Keratinocyte (primary cell): ENCODE data around the gene ARRDC2.

Experiments used
- EZH2 ChIP-seq: IDR thresholded peaks from one replicate; pipeline ENCODE4 v1.6.1; 2012; ENCODE audit warnings: inconsistent platforms, mild to moderate bottlenecking, low read length, moderate library complexity
- TF ChIP-seq, protein P1 (sequence below), 3 experiments: IDR thresholded peaks in 1 of 3; conservative IDR thresholded peaks in 1 of 3; optimal IDR thresholded peaks in 1 of 3; 2 replicates in 2 of 3; 3 replicates in 1 of 3; pipeline versions ENCODE3 to v1.5.1; 2011; ENCODE audit warnings: low read length in 3 of 3, mild to moderate bottlenecking in 3 of 3, moderate library complexity in 2 of 3, control low read depth in 1 of 3, inconsistent platforms in 1 of 3; ENCODE audit not compliant: insufficient read depth in 2 of 3; ENCODE audit errors: extremely low read depth in 1 of 3

DNA sequence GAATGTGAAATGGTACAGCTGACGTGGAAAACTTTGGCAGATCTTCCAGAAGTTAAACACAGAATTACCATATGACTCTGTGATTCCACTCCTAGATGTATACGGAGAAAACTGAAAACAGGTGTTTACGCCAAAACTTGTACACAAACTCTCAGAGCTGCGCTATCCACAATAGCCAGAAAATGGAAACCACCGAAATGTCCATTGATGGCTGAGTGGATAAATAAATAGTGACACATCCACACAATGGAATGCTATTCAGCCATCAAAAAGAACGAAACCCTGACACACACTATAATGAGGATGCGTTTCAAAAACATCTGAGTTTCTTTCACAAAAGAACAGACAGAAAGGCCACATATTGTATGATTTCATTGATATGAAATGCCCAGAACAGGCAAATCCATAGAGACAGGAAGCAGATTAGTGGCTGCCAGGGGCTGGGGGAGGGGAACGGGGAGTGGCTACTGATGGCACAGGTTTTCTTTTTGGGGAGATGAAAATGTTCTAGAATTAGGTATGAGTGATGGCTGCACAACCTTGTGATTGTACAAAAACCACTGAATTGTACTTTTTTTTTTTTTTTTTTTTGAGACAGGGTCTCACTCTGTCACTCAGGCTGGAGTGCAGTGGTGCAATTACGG, 45.7 kb downstream of the ARRDC2 start:
- TF ChIP-seq, protein P1, sequence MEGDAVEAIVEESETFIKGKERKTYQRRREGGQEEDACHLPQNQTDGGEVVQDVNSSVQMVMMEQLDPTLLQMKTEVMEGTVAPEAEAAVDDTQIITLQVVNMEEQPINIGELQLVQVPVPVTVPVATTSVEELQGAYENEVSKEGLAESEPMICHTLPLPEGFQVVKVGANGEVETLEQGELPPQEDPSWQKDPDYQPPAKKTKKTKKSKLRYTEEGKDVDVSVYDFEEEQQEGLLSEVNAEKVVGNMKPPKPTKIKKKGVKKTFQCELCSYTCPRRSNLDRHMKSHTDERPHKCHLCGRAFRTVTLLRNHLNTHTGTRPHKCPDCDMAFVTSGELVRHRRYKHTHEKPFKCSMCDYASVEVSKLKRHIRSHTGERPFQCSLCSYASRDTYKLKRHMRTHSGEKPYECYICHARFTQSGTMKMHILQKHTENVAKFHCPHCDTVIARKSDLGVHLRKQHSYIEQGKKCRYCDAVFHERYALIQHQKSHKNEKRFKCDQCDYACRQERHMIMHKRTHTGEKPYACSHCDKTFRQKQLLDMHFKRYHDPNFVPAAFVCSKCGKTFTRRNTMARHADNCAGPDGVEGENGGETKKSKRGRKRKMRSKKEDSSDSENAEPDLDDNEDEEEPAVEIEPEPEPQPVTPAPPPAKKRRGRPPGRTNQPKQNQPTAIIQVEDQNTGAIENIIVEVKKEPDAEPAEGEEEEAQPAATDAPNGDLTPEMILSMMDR (optimal IDR thresholded peaks at IDR 0.05 in 1 of 3, IDR thresholded peaks at IDR 0.05 in 1 of 3, conservative IDR thresholded peaks at IDR 0.05 in 1 of 3; ENCODE audit: extremely low read depth in 1 of 3, insufficient read depth in 2 of 3, low read length in 3 of 3) = no peak
- TF ChIP-seq EZH2 = no peak
